GM18526 (cell line): ENCODE data around the gene RSPO4.

Experiments used
- POLR2A ChIP-seq: IDR thresholded peaks from 3 replicates; pipeline ENCODE4 v1.6.1; 2011; ENCODE audit not compliant: insufficient read length; ENCODE audit errors: extremely low read depth

The RSPO4 gene

GRCh38 chr20:914727-915498 is 87.2 kb downstream of the RSPO4 start:
- no peak for TF ChIP-seq POLR2A

DNA sequence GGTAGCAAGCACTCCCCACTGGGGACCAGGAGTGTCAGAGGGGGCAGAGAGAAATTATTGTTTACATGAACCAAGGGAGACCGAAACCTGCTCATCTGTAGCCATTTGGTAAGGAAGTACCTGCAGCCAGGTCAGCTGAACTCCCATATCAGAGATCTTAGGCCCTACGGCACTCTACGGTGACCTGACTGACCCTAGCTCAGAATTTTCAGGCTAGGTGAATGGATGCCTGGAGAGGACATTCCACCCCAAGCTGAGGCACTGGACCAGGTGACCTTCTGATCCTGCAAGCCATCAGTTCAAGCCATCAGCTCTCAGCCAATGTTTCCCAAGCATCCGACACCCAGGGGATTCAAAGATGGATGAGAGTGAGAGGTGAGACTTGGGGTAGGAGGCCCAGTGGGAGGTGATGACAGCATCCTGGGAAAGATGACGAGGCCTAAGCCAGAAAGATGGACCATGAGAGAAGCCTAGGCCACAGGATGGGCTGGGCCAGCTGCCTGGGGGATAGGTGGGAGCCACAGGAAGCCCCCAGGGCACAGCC is 88.7 kb downstream of the RSPO4 start:
- TF ChIP-seq POLR2A = no peak

DNA sequence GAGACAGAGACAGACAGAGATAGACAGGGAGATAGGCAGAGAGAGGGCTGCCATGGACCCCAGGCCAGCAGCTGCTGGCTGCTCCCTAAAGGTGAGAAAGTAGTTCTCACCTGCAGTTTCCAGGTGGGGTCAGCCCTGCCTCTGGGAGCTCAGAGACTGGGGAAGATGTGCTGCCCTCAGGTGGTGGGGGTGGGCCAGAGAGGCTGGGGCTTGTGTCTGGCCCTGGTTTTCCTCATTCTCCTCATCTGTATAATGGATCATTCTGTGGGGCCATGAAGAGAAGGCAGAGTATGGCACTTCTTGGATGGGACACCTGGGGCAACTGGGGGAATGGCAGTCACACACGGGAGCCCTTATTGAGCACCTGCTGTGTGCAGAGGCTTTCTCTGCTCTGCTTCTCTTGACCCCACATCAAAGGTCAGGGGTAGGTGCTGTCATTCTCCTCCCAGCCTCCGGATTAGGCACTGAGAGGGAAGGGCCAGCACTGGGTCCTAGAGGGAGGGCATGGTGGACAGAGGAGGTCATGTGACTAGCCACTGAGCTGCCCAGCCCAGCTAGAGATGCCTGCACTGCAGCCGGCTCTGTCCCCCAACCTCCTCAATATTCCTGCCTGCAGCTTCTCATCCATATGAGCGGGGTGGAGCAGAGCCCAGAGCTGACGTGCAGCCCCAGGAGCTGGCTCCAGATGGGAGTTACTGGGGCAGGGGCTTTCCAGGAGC is 90.1 kb downstream of the RSPO4 start:
- no peak for TF ChIP-seq POLR2A

DNA sequence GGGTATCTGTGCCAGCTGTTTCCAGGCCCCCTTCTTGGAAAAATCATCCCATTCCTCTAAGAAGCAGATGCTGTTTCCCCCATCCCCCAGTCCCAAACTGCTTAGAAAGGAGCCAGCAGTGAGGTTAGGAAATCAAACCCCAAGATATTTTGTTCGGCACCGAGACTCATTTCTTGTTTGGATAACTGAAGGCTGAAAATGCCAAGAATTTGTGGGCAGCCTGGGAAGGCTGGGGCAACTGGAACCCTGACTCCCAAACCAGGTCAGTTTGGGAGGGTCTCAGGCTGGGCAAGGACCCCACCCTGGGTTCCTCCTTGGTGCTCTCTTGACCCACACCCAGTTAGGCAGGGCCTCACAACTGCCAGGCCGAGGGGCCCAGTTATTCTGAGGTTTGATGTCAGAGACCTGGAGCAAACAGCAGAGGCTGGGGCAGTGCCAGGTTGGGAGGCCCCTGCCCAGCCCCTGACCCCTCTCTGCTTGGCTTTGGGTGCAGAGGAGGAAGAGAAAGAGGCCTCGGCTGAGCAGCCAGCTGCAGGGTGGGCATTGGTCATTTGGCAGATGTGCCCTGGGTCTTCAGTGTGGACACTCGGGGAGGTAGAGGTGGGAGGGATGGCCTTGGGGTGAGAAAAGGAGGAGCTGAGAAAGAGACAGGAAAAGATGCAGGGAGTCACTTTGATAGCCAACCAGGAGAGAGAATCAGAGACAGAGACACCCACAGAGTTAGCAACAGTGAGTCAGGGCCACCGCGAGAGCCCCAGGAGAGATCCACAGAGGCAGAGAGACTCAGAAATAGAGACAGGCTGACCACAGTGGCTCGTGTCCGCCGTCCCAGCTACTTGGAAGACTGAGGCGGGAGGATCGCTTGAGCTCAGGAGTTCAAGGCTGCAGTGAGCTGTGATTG is 91.0 kb downstream of the RSPO4 start:
- no peak for TF ChIP-seq POLR2A

DNA sequence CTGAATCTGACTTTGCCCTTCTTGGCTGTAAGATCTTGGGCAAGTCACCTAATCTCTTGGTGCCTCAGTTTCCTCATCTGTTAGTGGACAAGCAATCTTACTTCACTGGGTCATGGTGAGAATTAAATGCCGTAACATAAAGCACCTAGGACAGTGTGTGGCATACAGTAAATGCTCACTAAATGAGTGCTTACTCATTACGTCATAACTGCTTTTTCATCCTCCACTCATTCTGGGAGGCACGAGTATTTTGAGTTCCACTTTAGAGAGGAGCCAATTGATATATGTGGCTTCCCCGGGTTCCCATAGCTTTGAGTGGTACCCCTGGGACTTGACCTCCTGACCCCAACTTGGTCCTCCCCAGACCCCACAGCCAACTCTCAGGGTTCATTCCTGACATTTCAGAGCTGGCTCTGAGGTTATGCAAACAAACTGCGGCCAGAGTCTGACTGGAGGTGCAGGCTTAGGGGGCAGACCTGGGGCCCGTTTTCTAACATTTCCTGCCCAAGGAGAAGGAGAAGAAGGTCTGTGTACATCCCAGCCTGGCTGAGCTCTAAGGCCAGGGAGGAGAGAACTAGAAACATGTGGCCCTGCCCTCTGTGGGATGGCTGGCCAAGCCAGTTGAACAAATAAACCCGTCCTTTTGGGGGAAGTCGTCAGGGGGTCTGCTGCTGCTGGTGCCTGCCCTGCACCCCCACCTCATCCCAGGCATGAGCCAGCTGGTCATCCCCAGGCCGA is 91.8 kb downstream of the RSPO4 start:
- TF ChIP-seq POLR2A = no peak

GRCh38 chr20:909641-910040 is 92.5 kb downstream of the RSPO4 start:
- TF ChIP-seq POLR2A = no peak
